Measurements from ENCODE around the gene EIF3K.
A peak's percentile ranks its signal among the peaks of the same experiment; 100 is the strongest.
"Not testable (repeated sequence)": the region's sequence is repeated elsewhere in the genome, so short reads cannot be mapped to it uniquely, and the experiment has no call there.

Gene EIF3K

DNA sequence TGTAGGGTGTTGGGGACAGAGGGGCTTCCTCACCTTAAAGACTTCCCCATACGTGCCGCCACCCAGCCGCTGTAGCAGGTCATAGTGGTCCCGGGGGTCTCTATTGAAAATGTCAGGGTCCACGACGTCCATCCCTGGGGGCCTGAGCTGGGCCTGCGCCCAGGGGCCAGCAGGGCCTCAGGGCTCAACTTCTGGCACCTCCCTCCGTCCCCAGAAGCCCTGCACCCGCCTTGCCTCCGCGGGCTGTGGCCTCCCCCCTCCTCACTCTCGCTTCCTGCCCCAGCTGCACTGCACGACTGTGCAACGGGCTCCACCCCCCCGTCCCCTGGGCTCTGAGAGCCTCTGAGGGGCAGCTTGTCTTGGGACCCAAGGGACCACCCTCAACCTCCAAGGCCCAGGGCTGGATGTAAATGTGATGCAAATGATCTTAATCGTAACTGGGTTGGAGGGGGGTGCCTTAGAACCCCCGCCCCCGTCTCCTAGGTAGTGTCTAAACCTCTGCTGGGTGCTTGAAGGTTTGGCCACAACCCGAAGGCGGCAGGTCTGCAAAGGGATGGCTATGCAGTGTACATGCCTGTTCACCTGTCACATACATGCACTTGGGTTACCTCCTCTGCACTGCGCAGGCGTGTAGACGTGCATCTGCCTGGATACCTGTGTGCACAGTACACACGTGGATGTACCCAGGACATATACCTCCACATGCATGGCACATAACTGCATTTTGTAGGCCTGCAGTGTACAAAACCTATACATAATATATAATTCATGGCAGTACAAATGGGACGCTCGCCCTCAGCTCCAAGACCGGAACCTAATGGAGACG, 1.0 kb upstream of the EIF3K start, which contains the start of gene MAP4K1:
TSS of gene MAP4K1 (minus strand) at position 190 of the 826 bp plus-strand sequence. CDS start at position 132, 58 bp downstream.
- DNase-seq (ENCODE audit: low read depth, low spot score), result no peak

DNA sequence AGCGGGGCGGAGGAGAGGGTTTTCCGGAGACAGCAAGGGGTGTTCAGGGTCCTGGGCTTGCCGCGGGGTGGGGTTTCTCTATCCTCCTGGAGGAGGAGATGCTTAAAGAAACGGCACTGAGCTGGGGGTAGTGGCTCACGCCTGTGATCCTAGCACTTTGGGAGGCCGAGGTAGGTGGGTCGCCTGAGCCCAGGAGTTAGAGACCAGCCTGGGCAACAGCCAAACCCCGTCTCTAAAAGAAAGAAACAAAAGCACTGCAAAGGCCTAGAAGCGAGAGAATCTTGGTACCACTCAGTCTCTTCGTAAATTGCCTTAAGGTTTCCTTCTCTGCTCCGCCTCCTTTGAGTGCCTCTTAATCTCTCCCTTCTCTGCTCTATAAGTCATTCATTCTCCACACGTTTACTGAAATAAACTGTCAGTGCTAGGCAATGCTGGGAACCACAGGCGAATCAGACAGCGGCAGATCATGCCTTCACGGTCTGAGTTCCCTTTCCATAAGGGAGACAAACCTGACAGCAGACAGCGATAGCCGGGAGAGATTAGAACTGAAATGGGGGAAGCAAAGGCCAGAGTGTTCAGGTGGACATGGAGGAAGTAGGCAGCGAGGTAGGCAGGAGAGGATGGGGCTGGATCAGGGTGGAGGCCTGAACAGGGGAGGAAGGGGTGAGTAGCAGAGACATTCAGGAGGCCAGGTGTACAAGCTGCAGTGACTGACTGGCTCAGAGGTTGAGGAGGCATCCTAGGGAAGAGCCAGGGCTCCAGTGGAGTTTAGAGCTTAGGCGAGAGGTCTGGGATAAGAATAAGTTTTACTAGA, 580 bp downstream of the EIF3K start:
- no peak for DNase-seq (ENCODE audit: low read depth, low spot score)

DNA sequence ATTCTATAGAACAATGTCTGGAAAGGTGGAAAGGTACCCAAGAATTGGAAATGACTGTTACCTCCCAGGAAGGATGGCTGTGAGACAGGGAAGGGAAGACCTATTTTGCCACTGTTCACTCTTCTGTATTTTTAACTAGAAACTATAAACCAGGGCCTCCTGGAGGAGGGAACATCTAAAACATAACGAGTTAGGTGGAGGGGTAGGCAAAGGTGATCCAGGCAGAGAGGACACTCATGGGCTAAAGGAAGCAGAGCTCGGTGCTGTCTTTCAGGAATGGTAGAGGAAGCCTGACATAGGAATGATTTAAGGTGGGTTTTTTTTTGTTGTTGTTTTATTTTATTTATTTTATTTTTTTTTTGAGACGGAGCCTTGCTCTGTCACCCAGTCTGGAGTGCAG, 5.8 kb downstream of the EIF3K start:
- DNase-seq (ENCODE audit: low read depth, low spot score), result no peak

DNA sequence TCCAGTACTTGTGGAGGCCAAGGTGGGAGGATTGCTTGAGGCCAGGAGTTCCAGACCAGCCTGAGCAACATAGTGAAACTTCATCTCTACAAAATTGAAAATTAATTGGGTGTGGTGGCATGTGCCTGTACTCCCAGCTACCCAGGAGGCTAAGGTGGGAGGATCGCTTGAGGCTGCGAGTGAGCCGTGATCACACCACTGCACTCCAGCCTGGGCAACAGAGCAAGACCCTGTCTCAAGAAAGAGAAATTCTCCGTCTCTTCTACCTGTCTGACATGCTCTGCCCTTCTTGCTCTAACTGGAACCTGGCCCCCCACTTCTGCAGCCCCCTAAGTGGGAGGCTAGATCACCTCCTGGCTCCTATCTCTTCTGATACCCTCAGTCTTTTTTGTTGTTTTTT, 7.4 kb downstream of the EIF3K start:
- DNase-seq (ENCODE audit: low read depth, low spot score), result no peak

DNA sequence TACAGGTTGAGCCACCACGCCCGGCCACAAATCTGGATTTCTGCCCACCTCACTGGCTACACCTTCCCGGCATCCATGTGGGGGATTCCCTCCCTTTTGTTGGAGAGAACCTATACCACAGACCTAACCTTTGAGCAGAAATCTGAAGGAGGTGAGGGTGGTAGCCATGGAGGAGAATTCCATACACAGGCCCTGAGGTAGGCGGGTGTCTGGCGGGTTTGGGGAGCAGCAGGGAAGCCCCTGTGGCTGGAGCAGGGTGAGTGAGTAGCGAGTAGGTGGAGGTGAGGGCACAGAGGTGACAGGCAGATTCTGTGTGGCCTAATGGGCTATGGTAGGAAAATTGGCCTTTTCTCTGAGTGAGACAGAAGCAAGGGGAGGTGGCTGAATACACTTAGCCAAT, 10.6 kb downstream of the EIF3K start:
- no peak for DNase-seq (ENCODE audit: low read depth, low spot score)

DNA sequence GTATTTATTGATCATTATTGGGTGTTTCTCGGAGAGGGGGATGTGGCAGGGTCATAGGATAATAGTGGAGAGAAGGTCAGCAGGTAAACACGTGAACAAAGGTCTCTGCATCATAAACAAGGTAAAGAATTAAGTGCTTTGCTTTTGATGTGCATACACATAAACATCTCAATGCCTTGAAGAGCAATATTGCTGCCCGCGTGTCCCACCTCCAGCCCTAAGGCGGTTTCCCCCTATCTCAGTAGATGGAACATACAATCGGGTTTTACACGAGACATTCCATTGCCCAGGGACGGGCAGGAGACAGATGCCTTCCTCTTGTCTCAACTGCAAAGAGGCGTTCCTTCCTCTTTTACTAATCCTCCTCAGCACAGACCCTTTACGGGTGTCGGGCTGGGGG, 12.3 kb downstream of the EIF3K start:
- DNase-seq (ENCODE audit: low read depth, low spot score), result not testable (repeated sequence)

DNA sequence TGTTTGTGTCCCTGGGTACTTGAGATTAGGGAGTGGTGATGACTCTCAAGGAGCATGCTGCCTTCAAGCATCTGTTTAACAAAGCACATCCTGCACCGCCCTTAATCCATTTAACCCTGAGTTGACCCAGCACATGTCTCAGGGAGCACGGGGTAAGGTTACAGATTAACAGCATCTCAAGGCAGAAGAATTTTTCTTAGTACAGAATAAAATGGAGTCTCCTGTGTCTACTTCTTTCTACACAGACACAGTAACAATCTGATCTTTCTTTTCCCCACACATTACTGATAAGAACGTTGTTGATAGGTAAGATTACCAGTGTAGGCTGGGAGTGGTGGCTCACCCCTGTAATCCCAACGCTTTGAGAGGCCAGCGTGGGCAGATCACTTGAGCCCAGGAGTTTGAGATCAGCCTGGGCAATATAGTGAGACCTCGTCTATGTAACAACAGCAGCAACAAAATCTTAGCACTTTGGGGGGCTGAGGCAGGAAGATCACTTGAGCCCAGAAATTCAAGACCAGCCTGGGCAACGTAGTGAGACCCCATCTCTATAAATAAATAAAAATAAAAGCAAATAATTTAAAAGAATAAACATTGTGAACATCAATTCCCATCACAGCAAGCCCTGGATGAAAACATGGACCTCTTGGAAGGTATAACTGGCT, 13.0 kb downstream of the EIF3K start:
- DNase-seq (ENCODE audit: low read depth, low spot score), result not testable (repeated sequence)

DNA sequence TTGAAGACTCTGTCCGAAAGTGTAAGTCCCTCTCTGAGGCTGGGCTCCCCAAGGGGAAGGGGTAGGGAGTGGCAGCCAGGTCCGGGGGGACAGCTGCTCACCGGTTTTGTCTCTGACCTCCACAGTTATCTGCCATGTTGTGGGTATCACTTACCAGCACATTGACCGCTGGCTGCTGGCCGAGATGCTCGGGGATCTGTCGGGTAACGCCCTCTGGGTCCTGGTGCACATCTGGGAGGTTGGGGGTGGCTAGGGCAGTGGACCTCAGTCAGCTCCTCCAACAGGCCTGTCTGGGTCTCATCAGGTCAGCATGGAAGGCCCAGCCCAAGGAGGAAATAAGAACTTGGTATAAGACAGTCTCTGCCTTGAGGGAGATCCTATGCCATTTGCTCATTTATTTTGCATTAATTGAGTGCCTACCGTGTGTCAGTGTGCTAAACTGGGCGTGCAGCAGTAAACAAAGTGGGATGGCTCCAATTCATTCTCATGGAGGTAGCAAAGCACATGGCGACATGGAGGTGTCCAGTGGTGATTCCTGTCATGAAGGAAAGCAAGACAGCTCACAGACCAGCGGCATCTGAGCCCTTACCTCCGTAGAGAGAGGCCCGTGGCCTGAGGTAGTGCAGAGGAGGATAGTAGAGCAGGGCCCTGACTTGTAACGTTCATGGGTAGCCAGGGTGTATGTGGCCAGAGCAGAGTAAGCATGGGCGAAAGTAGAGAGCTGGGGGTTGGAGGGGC, 13.7 kb downstream of the EIF3K start:
- no peak for DNase-seq (ENCODE audit: low read depth, low spot score)

DNA sequence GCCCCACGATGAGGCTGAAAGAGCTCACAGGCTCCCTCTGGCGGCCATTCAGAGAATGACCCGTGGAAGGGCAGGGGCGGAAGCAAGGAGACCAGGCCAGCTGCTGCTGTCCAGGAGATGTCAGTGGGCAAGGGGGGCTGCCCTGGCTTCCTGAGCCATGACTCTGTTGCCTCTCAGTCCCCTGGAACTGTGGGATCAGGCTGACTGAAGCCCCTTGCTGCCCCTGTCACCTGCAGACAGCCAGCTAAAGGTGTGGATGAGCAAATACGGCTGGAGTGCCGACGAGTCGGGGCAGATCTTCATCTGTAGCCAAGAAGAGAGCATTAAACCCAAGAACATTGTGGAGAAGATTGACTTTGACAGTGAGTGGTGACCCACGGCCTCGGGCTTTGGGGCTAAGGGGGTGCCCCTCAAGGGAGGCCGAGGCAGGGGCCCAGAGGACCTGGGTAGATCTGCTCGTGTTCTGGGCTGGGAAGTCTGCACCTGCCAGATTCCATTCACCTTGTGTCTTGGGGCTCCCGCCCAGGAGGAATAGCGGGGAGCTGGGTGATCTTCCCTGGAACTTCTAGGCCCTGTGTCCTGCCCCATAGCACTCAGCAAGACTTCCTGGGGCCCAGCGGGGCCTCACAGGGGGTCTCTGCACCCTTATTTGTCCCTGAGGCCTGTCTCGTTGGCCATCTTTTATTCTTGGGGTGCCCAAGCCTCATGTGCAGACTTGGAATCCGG, 15.9 kb downstream of the EIF3K start:
- DNase-seq (ENCODE audit: low read depth, low spot score), result peak; percentile 87

DNA sequence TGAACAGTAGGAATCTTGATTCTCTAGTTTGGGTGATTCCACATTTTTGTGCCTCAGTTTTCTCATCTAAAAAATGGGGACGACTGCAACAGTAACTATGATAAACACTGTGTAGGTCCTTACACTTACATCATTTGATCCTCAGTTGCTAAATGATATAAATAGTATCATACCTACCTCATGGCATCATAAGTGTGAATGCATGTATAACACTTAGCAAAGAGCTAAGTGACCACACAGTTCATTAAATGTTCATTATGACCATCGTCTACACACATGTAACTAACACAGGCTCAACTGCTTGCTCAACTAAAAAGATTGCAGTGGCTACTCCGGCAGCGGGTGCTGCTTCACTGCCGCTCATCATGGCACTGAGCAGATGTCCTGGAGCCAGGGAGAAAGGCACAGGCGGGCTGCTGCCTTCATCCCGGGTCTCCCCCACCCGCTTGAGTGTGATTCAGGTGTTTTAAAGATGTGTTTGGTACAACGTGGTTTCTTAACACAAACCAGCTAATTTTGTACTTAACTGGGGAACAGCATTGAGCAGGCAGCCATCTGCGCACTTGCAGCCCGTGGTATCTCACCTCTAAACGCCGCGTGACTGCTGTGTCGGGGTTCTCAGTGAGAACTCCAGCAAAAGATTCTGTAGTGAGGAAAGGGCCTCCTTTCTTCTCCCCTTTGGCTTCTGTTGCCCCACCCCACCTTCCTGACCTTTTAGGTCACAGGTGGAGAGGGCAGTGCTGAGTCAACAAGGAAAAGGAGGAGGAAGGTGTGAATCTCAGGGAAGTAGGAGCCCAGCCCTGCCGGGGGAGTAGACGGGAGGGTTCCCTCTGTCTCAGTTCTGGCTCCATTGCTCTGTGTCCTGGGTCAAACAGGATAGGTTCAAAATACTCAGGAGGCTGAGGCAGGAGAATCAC, 16.8 kb downstream of the EIF3K start:
- DNase-seq (ENCODE audit: low read depth, low spot score), result no peak

DNA sequence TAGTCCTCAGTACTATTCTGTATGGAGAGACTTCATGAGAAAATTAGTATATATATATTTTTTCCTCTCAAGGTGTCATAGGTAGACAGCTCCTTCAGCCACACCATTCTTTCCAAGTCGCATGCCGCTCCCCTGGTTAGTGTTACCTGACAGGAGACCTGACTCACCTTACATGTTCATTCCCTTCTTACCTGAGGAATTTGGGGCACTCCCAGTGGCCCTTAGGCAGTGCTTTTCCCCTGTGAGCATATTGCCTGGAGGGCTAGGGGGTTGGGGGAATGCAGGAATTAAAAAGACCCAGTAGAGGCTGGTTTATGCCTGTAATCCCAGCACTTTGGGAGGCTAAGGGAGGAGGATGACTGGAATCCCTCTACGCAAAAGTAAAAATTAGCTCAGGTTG, 19.5 kb downstream of the EIF3K start:
- no peak for DNase-seq (ENCODE audit: low read depth, low spot score)

DNA sequence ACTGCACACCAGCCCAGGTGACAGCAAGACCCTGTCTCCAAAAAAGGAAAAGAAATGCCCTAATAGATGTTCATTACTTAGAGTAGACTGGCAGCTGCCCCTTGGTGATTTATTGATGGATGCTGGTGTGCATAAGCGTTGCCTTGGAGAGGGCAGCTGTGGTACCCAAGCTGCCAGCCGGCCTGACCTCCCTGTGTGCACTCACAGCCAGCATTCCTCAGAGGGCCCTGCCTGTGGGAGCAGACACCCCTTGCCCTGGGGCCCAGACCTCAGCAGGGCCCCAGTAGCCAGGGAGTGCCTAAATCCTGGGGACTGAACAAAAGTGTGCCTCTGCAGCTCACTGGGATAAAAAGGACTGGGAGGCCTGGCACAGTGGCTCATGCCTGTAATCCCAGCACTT, 20.7 kb downstream of the EIF3K start:
- no peak for DNase-seq (ENCODE audit: low read depth, low spot score)

DNA sequence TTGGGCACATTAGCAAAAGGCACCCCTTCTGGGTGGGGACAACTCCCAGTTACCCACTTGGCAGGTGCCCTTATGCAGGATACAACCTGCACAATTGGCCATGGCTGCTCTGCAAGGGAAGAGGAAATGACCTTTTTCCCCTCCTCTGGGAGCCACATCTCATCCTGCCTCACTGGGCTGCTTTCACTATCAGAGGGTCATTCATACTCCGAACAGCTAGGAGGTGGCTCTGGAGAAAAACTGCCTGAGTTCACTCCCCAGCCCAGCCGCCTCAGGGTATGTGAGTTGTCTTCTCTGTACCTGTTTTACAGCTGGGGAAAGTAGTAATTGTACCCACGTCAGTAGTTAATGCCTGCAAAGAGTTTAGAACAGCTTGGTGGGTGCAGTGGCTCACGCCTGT, 21.4 kb downstream of the EIF3K start:
- DNase-seq (ENCODE audit: low read depth, low spot score), result no peak

DNA sequence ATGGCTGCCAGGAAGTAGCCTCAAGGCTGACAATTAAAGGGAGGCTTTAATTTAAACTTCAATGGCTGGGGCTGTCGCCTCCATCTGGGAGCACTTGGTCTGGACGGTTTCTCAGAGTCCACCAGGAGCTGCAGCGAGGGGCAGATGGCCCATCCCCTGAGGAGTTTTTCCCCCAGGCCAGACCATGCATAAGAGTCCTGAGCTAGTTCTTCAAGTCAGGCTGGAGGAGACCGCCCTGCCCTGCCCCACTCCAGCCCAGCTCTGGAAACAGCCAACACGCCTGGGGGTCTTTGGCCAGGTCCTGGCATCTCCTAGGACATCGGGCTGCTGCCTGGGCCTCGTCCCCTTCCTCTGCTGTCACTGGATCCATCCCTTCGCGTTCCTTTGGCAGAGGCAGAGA, 23.2 kb downstream of the EIF3K start:
- no peak for DNase-seq (ENCODE audit: low read depth, low spot score)

DNA sequence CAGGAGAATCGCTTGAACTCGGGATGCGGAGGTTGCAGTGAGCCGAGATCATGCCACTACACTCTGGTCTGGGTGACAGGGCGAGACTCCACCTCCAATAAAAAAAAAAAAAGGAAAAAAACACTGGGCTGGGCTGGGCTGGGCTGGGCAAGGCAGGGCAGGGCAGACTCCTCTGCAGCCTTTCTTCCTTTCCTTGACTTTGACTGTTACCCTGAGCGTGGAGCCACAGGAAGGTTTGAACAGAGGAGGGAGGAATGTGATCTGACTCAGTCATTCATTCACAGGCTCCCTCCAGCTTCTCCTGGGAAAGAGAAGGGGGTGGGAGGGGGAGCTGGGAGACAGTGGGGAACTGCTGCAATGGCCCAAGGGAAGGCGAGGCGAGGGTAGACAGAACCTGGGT, 25.7 kb downstream of the EIF3K start:
- DNase-seq (ENCODE audit: low read depth, low spot score), result no peak

DNA sequence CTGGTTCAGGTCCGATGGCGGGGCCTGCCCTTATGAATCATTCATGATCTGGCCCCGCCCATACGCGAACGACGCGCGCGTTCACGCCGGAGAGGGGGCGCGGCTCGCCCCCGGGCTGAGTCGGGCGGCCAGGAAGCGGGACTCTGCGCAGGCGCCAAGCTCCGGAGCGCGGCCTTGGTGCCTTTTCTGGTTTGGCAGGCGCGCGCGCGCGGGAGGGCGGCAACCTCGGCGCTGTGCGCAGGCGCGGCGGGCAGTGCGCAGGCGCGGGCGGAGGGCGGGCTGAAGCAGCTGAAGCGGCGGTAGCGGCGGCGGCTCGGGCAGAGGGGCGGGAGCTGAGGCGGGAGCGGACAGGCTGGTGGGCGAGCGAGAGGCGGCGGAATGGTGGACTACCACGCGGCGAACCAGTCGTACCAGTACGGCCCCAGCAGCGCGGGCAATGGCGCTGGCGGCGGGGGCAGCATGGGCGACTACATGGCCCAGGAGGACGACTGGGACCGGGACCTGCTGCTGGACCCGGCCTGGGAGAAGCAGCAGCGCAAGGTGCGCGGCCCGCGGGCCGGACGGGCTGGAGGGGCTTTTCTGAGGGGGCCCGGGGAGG, 28.5 kb downstream of the EIF3K start, which contains the start of gene ACTN4:
TSS of gene ACTN4 (plus strand) at position 282 of the 598 bp plus-strand sequence. CDS start at position 379, 97 bp downstream.
- DNase-seq (ENCODE audit: low read depth, low spot score), result peak; percentile 100

DNA sequence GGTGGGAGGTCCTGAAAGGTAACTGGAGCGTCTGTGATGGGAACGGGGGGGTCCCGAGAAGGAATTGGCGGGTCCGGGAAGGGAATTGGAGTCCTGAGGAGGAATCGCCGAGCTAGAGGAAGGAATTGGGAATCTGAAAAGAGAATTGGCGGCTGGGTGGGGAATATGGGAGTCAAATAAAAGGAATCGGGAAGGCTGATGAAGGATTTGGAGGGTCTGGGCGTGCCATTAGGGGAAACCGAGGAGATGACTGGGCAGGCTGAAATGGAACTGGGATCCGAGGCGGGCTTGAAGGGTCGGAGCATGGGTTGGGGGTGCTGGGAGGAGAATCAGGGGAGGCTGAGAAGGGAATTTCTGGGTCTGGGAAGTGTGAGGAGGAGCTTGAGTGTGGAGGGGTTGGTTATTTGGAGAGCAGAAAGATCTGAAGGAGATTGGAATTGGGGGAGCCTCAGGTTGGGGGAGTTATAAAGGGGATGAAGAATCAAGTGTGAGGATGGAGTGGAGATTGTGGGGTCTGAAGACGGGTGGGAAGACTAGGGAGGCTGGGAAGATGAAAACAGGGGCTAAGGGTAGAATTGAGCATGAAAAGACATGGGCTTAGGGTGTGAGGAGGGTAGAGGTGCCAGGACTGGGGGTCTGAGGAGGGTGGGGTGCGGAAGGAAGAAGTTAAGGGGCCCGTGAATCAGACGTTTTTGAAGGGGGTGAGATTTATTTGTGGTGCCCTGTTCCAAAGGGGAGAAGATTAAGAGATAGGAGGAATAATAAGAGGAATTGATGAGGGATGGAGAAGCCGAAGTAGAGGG, 29.2 kb downstream of the EIF3K start:
- DNase-seq (ENCODE audit: low read depth, low spot score), result peak; percentile 41

DNA sequence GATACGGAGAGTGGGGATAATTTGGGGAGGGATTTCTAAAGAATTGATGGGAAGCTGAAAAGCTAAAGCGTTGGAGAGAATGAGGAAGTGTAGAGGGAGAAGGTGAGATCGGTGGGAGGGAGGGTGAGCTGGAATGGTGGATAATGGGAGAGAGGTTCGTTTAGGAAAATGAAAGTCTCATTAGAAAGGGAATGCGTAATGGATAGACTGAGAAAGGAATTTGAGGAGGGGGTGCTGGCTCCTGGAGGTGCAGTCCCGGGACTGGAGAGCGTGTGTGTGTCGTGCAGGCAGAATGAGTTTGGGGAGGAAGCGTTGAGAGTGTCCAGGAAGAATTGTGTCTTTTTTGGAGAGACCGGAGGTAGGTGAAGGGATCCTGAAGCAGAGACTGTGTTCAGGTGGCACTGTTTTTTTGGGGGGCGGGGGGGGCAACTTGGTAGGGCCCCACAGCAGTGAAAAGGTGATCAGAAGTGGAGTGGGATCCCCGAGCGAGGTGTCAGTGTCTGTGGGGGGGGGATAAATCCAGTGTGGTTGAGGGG, 29.8 kb downstream of the EIF3K start:
- DNase-seq (ENCODE audit: low read depth, low spot score), result peak; percentile 44
